PFSK-1 (cell line): Measurements from ENCODE around the gene NATD1.

Experiments
- REST ChIP-seq, 2 experiments: IDR thresholded peaks; 2 replicates each; pipeline versions ENCODE4 v1.6.1 to v1.8.0; 2011 to 2012; ENCODE audit warnings: low read depth in 2 of 2, low read length in 2 of 2, control low read depth in 1 of 2, inconsistent platforms in 1 of 2, mild to moderate bottlenecking in 1 of 2, moderate library complexity in 1 of 2; ENCODE audit not compliant: insufficient read depth in 1 of 2
- SIN3A ChIP-seq: IDR thresholded peaks from 2 replicates; pipeline ENCODE4 v1.6.1; 2012; ENCODE audit warnings: mild to moderate bottlenecking, low read length, moderate library complexity, borderline replicate concordance; ENCODE audit not compliant: insufficient read depth
- TAF1 ChIP-seq: IDR thresholded peaks from 2 replicates; pipeline ENCODE4 v1.6.1; 2012; ENCODE audit warnings: low read length, control low read depth, borderline replicate concordance; ENCODE audit not compliant: insufficient read depth

- TF ChIP-seq TAF1: no peak
- TF ChIP-seq SIN3A: no peak
- no peak for TF ChIP-seq REST (IDR thresholded peaks at IDR 0.05; ENCODE audit: insufficient read depth in 1 of 2, low read depth in 2 of 2, low read length in 2 of 2)
Observed at GRCh38 chr17:21201298-21201595, 52.0 kb downstream of the NATD1 start.
